Right lobe of liver (tissue), 6 donors: ENCODE data around the gene LRMDA. TPM values are rescaled to one million over a fixed set of nuclear protein-coding genes. Genes with fewer than 3 reads are reported as not detected.

Experiments used
- ATAC-seq, 4 donors: fragments of 200-7000 bp; cut with Tn5 transposase; one replicate each; pipeline ENCODE4 v1.9.1; 2020; ENCODE audit warnings: mild to moderate bottlenecking in 4 of 4, moderate library complexity in 4 of 4
- DNase-seq, 3 donors: peaks; one replicate each; pipeline ENCODE4 v3.0.0-alpha.2; 2020
- H3K27ac ChIP-seq, 3 donors: fragments of 200-600 bp; one replicate each; pipeline ENCODE4 v1.8.0; 2022
- H3K27me3 ChIP-seq, 2 donors: fragments of 200-600 bp; one replicate each; pipeline ENCODE4 v1.8.0; 2022
- H3K36me3 ChIP-seq, 4 donors: fragments of 200-600 bp; sonication (generic) in 1 of 4; one replicate each; pipeline versions ENCODE4 v1.5.1 to v1.8.0; 2017 to 2022; ENCODE audit warnings: control low read depth in 1 of 4
- H3K4me1 ChIP-seq, 4 donors: fragments of 200-600 bp; sonication (generic) in 1 of 4; one replicate each; pipeline versions ENCODE4 v1.5.1 to v1.8.0; 2017 to 2022; ENCODE audit warnings: control low read depth in 1 of 4
- H3K4me3 ChIP-seq, 3 donors: fragments of 200-600 bp; one replicate each; pipeline ENCODE4 v1.8.0; 2022
- H3K9me3 ChIP-seq, 4 donors: fragments of 200-600 bp; sonication (generic) in 1 of 4; one replicate each; pipeline versions ENCODE4 v1.5.1 to v1.8.0; 2017 to 2022; ENCODE audit warnings: control low read depth in 1 of 4
- POLR2A ChIP-seq: fragments of 450-650 bp; IDR thresholded peaks from one replicate; pipeline ENCODE4 v1.6.1; 2017; ENCODE audit warnings: antibody characterized with exemption, mild to moderate bottlenecking
- WGBS: methylation state at CpG from one replicate; pipeline ENCODE4 v1.1.6; 2018; ENCODE audit warnings: low coverage, low lambda C conversion rate; ENCODE audit not compliant: insufficient coverage; ENCODE audit errors: missing lambda C conversion rate; 5-methylcytosine and 5-hydroxymethylcytosine counted together
- intact Hi-C, 2 donors: fragments of 100-400 bp; cut with DNase I; formaldehyde crosslinking; loops; one replicate each; pipeline versions ENCODE4 v1.11.2 to v1.14.1; 2022
- total RNA-seq, 6 experiments: library from RNA; depleted of rRNA in 2 of 6; stranded (reverse); fragments of >200 nt in 2 of 6; fragmentation: NEBNext Ultra II Directional in 3 of 6; extraction: Animal tissue kit (Norgen Biotek cat#: 25700) in 3 of 6; gene quantifications; one replicate each; pipeline versions ENCODE4 v1.1.0 to v1.2.4, GENCODE V29; 2016 to 2023
- TF ChIP-seq, protein P1 (sequence below), 4 donors: fragments of 200-600 bp in 3 of 4; fragments of 450-650 bp in 1 of 4; IDR thresholded peaks; one replicate each; pipeline versions ENCODE4 v1.5.1 to v1.8.0; 2016 to 2022; ENCODE audit warnings: antibody characterized with exemption in 4 of 4, mild to moderate bottlenecking in 2 of 4
- donor health status: DM: no; HTN: yes; CAD: no.
- donor health status: DM: no; HTN: no; CAD: no.
- donor health status: DM: no; HTN: no; CAD: no.
- donor health status: DM: no; HTN: yes; CAD: no.
- donor health status: DM: no; HTN: yes; CAD: no.

The LRMDA gene
- total RNA-seq, 6 experiments from 2014 or later: 9.9 to 19.9 (median 16.3) TPM

DNA sequence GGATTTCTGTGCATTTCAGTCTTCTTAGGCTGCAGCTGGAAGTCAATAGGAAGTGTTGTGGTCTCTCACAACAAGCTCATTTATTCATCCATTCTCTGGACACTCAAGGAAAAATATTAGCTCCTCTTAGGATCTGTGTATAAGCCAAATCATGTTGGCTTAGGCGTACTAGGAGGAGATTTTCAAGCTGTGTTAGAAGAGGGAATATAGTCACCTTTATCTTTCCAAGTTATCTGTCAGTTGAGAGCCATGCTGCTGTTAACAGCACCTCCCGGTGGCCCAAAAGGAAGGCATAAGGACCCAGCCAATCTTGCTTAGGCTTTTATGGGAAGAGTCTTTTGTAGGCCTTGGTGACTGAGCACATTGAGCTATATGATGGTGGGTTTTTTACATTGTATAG, 220.0 kb downstream of the LRMDA start:
- WGBS: 80% methylated on average over 2 of the region's 2 CpGs
- Histone ChIP-seq H3K9me3 (no peaks in the 10 kb centered on the region), H3K27me3 (no peaks in the 10 kb centered on the region), H3K4me1 (peaks cover 0 to 26% (median 7%) of the 10 kb centered on the region in 4 donors), H3K4me3 (no peak overlapping the region), H3K36me3 (no peaks in the 10 kb centered on the region), H3K27ac (no peak overlapping the region)
- DNase-seq (no peak), ATAC-seq (peak; percentile 22 to 59 (median 38))
- no peak for TF ChIP-seq POLR2A
- TF ChIP-seq, protein P1, sequence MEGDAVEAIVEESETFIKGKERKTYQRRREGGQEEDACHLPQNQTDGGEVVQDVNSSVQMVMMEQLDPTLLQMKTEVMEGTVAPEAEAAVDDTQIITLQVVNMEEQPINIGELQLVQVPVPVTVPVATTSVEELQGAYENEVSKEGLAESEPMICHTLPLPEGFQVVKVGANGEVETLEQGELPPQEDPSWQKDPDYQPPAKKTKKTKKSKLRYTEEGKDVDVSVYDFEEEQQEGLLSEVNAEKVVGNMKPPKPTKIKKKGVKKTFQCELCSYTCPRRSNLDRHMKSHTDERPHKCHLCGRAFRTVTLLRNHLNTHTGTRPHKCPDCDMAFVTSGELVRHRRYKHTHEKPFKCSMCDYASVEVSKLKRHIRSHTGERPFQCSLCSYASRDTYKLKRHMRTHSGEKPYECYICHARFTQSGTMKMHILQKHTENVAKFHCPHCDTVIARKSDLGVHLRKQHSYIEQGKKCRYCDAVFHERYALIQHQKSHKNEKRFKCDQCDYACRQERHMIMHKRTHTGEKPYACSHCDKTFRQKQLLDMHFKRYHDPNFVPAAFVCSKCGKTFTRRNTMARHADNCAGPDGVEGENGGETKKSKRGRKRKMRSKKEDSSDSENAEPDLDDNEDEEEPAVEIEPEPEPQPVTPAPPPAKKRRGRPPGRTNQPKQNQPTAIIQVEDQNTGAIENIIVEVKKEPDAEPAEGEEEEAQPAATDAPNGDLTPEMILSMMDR (IDR thresholded peaks at IDR 0.05): peak; percentile 25 to 55 (median 30)
- intact Hi-C loops: no loop called here

DNA sequence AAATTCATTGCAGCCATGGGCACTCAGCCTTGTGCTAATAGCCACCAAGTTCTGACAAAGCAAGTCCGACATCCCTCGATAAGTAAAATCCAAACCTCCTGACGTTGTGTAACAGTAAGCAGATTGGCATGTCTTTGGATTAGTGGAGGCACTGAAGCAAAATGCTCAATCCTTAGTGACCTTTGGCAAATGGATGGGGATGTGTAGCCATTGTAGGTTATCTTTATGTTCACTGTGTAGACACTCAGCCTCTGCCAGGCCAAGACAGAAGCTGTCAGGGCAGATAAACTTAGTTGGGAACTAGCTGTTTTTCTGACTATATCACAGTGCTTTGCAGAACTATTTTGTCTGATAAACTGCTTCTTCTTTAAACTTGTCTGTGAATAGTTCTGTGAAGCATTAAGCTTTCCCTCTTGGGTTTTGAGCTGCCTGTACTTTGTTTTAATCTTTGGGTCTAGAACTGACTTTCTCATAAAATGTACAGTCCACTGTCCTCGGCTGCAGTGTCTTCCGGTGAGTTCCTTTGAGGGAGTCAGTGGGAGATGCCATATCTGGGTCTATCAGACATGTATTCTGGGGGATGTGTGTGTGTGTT, 220.8 kb downstream of the LRMDA start:
- H3K36me3 ChIP-seq: no peaks in the 10 kb centered on the region
- intact Hi-C loops: no loop called here
- no peaks in the 10 kb centered on the region for H3K27me3 ChIP-seq
- H3K4me3 ChIP-seq: no peak overlapping the region
- H3K9me3 ChIP-seq: no peaks in the 10 kb centered on the region
- no peak for DNase-seq
- ATAC-seq: no peak
- TF ChIP-seq POLR2A: no peak
- TF ChIP-seq, protein P1 (IDR thresholded peaks at IDR 0.05): no peak
- H3K4me1 ChIP-seq: peaks cover 0 to 27% (median 7%) of the 10 kb centered on the region in 4 donors
- H3K27ac ChIP-seq: no peak overlapping the region
- 79% methylated on average over 4 of the region's 5 CpGs for WGBS

DNA sequence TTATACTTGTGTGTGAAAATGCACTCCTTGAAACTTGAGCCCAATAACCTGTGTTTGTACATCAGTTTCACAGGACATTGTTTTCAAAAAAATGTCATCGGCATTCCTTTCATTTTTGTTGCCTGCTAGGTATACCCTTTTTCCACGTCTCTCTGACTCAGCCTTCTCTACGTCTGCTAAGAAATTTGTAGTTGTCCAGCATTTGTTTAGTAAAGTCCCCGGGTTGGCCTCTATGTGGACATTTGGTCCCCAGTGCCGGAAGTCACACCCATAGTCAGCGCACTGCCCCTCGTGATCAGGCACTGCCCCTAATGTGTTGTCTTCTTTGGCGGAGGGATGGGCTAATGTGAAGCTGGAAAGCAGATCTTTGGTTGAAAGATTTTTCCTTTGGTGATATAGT, 222.3 kb downstream of the LRMDA start:
- H3K9me3 ChIP-seq: no peaks in the 10 kb centered on the region

DNA sequence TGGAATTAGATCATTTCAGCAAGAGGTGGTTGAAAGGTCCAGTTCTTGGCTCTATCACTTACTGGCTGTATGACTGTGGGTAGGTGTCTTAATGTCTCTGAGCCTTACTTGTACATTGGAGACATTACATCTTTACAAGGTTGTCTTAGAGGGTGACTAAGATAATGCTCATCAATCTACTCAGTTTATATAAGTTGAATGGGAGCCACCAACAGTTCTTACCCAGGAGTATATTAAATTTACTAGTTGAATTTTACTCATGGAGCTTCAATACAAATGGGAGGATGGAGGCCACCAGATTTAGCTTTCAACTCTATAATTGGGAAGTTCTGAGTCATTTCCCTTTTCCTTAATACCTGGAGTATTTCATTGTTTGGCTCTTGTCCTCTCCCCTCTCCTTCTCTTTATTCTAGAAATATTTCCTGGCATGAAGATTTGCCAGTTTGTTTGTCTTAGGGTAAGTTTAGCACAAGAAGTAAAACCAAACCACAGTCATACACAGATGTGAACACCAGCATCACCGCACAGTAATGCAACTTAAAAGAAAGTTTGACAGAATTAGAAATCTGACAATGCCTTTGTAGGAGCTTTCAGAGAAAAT, 222.8 kb downstream of the LRMDA start:
- Histone ChIP-seq H3K4me1 (peaks cover 0 to 21% (median 5%) of the 10 kb centered on the region in 4 donors), H3K9me3 (no peaks in the 10 kb centered on the region), H3K36me3 (no peaks in the 10 kb centered on the region), H3K27me3 (no peaks in the 10 kb centered on the region), H3K27ac (no peak overlapping the region), H3K4me3 (no peak overlapping the region)
- intact Hi-C loops: no loop called here
- TF ChIP-seq, protein P1 (IDR thresholded peaks at IDR 0.05): no peak
- TF ChIP-seq POLR2A: no peak
- DNase-seq (no peak), ATAC-seq (no peak)
- WGBS: 100% methylated on average over 1 of the region's 1 CpG

More for the DNA sequence above, 222.3 kb downstream of the LRMDA start:
- Histone ChIP-seq H3K4me3 (no peak overlapping the region), H3K4me1 (peaks cover 0 to 22% (median 5%) of the 10 kb centered on the region in 4 donors), H3K27me3 (no peaks in the 10 kb centered on the region), H3K36me3 (no peaks in the 10 kb centered on the region), H3K27ac (no peak overlapping the region)
- no peak for DNase-seq
- intact Hi-C loops: no loop called here
- WGBS: 92% methylated on average over 8 of the region's 8 CpGs
- no peak for ATAC-seq
- TF ChIP-seq POLR2A: no peak

DNA sequence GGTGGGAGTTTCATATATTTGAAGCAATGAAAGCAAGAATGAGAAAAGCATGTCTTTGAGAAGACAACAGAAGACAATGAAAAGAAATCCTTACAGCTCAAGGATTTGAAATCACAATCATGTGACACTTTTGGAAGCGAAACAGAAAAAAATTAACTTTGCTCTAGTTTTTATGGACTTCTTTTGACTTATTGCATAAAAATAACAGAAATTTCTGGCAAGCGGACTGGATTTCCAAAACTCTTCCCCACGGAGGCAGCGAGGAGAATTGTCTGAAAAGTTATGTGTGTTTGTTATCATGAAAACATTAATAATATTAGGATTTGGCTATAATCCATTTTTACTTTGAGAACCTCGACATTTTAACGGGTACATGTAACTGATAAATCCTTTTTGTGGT, 223.3 kb downstream of the LRMDA start:
- no peak overlapping the region for H3K27ac ChIP-seq
- no peak for TF ChIP-seq POLR2A
- TF ChIP-seq, protein P1 (IDR thresholded peaks at IDR 0.05): no peak
- no peak for DNase-seq

More for the DNA sequence above, 223.3 kb downstream of the LRMDA start:
- ATAC-seq: no peak
- Histone ChIP-seq H3K4me1 (peaks cover 0 to 21% (median 5%) of the 10 kb centered on the region in 4 donors), H3K9me3 (no peaks in the 10 kb centered on the region), H3K27me3 (no peaks in the 10 kb centered on the region), H3K36me3 (no peaks in the 10 kb centered on the region), H3K4me3 (no peak overlapping the region)
- 79% methylated on average over 6 of the region's 6 CpGs for WGBS
- intact Hi-C loops: no loop called here
